ENCODE measurements around the gene TLCD1. TPM values are rescaled to one million over a fixed set of nuclear protein-coding genes. Genes with fewer than 3 reads are reported as not detected.

Gene TLCD1, protein sequence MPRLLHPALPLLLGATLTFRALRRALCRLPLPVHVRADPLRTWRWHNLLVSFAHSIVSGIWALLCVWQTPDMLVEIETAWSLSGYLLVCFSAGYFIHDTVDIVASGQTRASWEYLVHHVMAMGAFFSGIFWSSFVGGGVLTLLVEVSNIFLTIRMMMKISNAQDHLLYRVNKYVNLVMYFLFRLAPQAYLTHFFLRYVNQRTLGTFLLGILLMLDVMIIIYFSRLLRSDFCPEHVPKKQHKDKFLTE
- 34.3 to 51.2 TPM (median 45.0 TPM) in 5 replicates for total RNA-seq (2022; extraction: Qiagen RNA extraction)

DNA sequence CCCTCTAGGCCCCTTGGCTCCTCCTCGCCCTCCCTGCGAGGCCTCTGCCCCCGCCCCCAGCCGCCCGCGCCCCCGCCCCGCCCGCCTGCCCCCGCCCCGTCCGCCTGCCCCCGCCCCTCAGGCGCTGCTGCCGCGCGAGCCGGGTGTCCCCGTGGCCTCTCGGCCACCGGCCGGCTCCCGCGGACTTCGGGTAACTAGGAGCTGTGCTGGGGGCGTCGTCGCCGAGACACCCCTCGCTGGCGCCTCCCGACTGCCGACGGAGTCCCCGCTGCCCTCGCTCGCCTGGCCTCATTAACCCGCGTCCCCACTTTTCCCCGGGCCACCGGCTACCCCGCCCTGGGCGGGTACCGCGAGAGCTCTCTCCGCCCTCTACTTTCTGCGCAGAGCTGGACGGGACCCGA lies at the start of gene TLCD1:
TSS of gene TLCD1 (minus strand) at position 8 of the 401 bp plus-strand sequence. CDS start 136 bp downstream, outside the sequence.

DNA sequence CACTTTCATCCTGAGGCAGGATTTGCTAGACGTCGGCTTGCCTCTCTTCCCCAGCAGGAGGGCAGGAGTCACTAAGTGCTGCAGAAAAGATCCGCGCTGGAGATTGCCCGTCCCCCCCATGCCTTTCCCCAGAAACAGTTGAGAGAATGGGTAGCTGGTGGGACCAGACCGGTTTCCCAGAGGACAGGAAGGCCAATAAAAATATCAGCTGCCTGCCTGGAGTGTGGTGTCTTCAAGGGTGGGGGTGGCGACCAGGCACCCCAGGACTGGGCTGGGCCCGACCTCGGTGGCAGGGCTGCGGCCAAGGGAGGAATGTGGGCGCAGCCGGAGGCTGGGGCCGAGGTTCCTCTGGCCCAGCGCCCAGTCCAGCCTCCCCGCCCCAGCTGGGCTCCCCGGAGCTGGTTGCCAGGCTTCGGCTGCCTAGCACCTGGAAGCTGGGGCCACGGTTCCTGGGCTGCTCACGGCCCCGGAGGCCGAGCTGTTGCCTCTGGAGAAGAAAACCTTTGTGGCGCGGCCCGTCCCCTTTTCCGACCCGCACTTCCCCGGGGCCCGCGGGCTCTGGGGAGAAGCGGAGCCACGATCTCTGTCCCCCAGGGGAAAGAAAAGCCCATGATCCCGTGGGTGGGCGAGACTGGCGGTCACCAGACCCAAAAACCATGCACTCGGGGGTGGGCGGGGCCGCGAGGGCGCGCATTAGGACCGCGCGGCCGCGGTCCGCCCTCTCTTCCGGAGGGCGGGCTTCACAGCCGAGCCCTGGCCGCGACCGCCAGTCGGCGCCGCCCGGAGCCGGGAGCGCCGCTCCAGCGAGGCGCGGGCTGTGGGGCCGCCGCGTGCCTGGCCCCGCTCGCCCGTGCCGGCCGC lies 17.4 kb upstream of the TLCD1 start, which contains the start of gene TRAF4:
TSS of gene TRAF4 (plus strand) at position 769 of the 861 bp plus-strand sequence. CDS start 102 bp downstream, outside the sequence.

DNA sequence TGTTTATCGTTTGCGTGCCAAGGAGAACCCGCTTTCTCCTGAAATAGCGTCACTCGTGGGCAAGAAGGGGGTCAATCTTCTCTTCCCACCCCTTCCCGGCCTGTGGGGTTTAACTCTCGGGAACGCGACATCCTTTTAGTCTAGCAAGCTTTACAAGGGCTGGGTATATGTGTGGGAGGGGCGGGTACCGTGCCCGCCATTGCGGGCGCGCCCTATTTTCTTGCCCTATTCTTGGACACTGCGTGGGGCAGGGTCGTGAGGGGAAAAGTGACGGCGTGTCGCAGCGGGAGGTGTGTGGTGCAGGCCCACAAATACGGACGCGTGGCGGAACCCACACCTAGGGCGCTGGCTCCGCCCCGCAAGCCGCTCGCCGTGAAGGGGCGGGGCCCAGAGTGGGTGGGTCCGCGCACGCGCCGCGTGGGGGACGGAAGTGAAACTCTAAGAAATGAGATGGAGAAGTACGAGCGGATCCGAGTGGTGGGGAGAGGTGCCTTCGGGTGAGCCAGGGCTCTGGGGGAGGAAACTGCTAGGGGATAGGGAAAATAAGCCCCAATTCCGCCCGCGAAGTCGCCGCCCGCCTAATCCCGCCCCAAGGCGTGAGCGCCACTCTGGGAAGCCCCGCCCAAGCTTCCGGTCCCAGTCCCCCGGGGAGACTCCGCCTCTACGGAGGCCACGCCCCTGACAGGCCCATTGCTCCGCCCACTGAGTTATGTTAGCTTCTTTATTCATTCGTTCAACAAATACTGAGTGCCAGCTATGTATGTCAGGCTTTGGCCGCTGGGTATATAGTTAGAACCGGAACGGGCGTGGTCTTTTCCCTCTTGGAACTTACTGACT lies 2.5 kb upstream of the TLCD1 start, which contains the start of gene NEK8:
TSS of gene NEK8 (plus strand) at position 425 of the 837 bp plus-strand sequence. CDS start at position 451, 26 bp downstream.

DNA sequence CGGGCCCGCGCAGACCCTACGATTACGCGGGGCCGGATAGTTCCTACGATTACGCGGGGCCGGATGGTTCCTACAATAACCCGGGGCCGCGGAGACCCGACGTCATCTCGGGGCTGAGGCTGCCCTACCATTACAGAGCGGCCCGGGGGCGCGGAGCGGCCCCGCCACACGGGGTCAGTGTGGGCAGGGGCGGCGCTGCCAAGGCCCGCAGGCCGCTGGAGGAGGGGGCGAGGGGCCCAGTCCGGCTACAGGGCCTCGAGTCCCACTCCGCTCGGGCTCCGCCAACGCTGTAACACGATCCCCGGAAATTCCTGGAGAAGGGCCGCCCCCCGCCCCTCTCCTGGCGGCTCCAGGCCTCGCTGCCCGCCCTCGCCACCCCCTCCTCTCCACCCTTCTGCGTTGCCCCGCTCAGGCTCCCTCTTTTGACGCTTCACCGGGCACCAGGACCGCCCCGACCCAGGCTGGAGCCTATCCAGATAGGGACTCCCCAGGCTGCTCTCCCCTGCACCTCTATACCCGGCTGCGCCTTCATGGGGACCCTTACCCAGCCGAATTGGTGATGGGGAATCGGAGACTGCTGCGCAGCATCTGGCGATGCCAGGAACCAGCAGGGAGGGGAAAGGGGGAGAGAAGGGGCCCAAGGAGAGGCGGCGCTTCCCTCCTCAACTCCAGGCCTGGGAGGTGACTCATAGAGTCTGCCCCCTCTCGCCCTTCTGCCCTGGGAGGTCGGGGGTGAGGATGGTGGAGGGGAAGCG lies 8.3 kb downstream of the TLCD1 start, which contains the start of gene RAB34:
TSS of gene RAB34 (minus strand) at position 291 of the 755 bp plus-strand sequence. CDS start 602 bp downstream, outside the sequence.

DNA sequence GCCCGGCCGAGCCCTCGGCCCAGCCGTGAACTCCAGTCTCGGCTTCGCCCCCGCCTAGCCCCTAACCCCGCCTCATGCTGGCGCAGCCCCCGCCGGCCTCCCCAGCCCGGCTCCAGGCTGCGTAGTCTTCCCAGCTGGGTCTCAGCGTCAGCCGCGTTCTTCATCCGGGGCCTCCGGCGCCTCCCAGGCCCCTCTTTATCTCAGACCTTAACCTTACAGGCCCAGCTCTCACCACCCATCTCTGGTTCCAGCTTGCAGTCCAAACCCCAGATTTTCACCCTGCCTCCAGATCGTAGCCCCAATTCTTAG lies 14.4 kb downstream of the TLCD1 start, which contains the start of gene PROCA1:
TSS of gene PROCA1 (minus strand) at position 166 of the 309 bp plus-strand sequence. CDS start 228 bp downstream, outside the sequence.

Other genes with a start within 250 kb of the TLCD1 start
- 0.04 to 0.08 TPM (median 0.06 TPM) in 3 of 5 replicates, not detected in the others for gene FOXN1, start 219.9 kb downstream of the TLCD1 start, total RNA-seq (2022; extraction: Qiagen RNA extraction)
- 24.1 to 32.8 TPM (median 30.7 TPM) in 5 replicates for gene UNC119, start 173.6 kb downstream of the TLCD1 start, total RNA-seq (2022; extraction: Qiagen RNA extraction)
- 54.1 to 62.3 TPM (median 59.6 TPM) in 5 replicates for gene PIGS, start 154.7 kb downstream of the TLCD1 start, total RNA-seq (2022; extraction: Qiagen RNA extraction)
- gene ALDOC, start 149.3 kb downstream of the TLCD1 start, total RNA-seq (2022; extraction: Qiagen RNA extraction) = 1.6 to 2.4 TPM (median 2.1 TPM) in 5 replicates
- gene SPAG5, start 127.2 kb downstream of the TLCD1 start, total RNA-seq (2022; extraction: Qiagen RNA extraction) = 73.4 to 82.5 TPM (median 76.4 TPM) in 5 replicates
- 2.5 to 5.1 TPM (median 4.1 TPM) in 5 replicates for gene RSKR, start 112.0 kb downstream of the TLCD1 start, total RNA-seq (2022; extraction: Qiagen RNA extraction)
- gene BLTP2, start 81.1 kb downstream of the TLCD1 start, total RNA-seq (2022; extraction: Qiagen RNA extraction) = 52.1 to 72.8 TPM (median 58.9 TPM) in 5 replicates
- gene SDF2, start 64.3 kb downstream of the TLCD1 start, total RNA-seq (2022; extraction: Qiagen RNA extraction) = 76.6 to 84.1 TPM (median 79.5 TPM) in 5 replicates
- gene SUPT6H, start 64.0 kb downstream of the TLCD1 start, total RNA-seq (2022; extraction: Qiagen RNA extraction) = 63.2 to 74.0 TPM (median 72.8 TPM) in 5 replicates
- gene PROCA1, start 14.3 kb downstream of the TLCD1 start, total RNA-seq (2022; extraction: Qiagen RNA extraction) = 0.94 to 1.5 TPM (median 1.3 TPM) in 5 replicates
- gene RAB34, start 8.4 kb downstream of the TLCD1 start, total RNA-seq (2022; extraction: Qiagen RNA extraction) = 206 to 245 TPM (median 234 TPM) in 5 replicates
- 2,043 to 2,209 TPM (median 2,092 TPM) in 5 replicates for gene RPL23A, start 6.2 kb downstream of the TLCD1 start, total RNA-seq (2022; extraction: Qiagen RNA extraction)
- gene NEK8, start 2.6 kb upstream of the TLCD1 start, total RNA-seq (2022; extraction: Qiagen RNA extraction) = 3.1 to 5.0 TPM (median 4.1 TPM) in 5 replicates
- 59.0 to 90.5 TPM (median 85.4 TPM) in 5 replicates for gene TRAF4, start 17.8 kb upstream of the TLCD1 start, total RNA-seq (2022; extraction: Qiagen RNA extraction)
- 35.0 to 42.5 TPM (median 38.8 TPM) in 5 replicates for gene FAM222B, start 116.6 kb upstream of the TLCD1 start, total RNA-seq (2022; extraction: Qiagen RNA extraction)
- gene ERAL1, start 128.8 kb upstream of the TLCD1 start, total RNA-seq (2022; extraction: Qiagen RNA extraction) = 69.4 to 88.1 TPM (median 83.9 TPM) in 5 replicates
- gene FLOT2, start 171.5 kb upstream of the TLCD1 start, total RNA-seq (2022; extraction: Qiagen RNA extraction) = 75.7 to 87.8 TPM (median 85.9 TPM) in 5 replicates
- gene DHRS13, start 176.8 kb upstream of the TLCD1 start, total RNA-seq (2022; extraction: Qiagen RNA extraction) = 5.3 to 7.1 TPM (median 6.2 TPM) in 5 replicates
- gene PHF12, start 225.3 kb upstream of the TLCD1 start, total RNA-seq (2022; extraction: Qiagen RNA extraction) = 27.2 to 32.6 TPM (median 29.3 TPM) in 5 replicates

Data from A549 treated with Mapracorat at 1 μM for 4 hours (cell line).